ENCODE results near the gene RAMP2.

DNA sequence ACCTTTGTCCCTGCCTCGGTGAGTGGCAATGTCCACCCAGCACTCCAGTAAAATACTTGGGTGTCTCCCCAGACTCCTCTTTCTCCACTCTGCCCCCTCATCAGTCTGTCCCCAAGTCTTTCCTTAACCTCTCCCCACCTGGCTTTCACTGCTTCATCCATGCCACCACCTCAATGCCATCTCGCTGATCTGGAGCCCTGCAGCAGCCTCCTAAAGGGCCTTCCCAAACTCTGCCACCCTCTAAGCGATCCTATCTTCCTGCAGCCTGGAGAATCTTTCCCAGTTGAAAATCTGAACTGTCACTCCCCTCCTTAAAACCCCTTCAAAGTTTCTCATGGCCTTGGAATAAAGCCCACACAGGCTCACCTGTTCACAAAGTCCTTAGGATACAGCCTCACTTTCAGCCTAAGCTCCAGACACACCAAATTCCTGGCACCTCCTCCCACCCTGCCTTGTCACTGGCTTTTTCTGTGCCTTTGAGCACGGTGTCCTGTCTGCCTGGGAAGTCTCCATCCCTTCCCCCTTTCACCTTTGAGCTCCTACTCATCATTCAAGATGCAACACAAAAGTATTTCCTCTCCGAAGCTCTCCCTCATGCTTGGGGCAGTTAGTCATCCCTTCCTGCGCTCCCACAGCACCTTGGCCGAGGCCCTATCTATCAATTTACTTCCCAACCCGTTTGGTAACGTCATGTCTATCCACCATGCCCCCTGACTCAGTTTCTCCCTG lies 22.2 kb downstream of the RAMP2 start:
- TF ChIP-seq ZNF121 (CRISPR knock-in tag; IDR thresholded peaks at IDR 0.05) (no peak), ELF4 (CRISPR knock-in tag; IDR thresholded peaks at IDR 0.05; ENCODE audit: low read depth) (no peak), ZNF423 (CRISPR knock-in tag; IDR thresholded peaks at IDR 0.05) (no peak), SMAD3 (CRISPR knock-in tag; IDR thresholded peaks at IDR 0.05; ENCODE audit: borderline replicate concordance) (no peak), FOXP4 (CRISPR knock-in tag; IDR thresholded peaks at IDR 0.05) (no peak), AFF4 (CRISPR knock-in tag; IDR thresholded peaks at IDR 0.05; ENCODE audit: borderline replicate concordance) (no peak)
- TF ChIP-seq, protein P1, sequence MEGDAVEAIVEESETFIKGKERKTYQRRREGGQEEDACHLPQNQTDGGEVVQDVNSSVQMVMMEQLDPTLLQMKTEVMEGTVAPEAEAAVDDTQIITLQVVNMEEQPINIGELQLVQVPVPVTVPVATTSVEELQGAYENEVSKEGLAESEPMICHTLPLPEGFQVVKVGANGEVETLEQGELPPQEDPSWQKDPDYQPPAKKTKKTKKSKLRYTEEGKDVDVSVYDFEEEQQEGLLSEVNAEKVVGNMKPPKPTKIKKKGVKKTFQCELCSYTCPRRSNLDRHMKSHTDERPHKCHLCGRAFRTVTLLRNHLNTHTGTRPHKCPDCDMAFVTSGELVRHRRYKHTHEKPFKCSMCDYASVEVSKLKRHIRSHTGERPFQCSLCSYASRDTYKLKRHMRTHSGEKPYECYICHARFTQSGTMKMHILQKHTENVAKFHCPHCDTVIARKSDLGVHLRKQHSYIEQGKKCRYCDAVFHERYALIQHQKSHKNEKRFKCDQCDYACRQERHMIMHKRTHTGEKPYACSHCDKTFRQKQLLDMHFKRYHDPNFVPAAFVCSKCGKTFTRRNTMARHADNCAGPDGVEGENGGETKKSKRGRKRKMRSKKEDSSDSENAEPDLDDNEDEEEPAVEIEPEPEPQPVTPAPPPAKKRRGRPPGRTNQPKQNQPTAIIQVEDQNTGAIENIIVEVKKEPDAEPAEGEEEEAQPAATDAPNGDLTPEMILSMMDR (IDR thresholded peaks at IDR 0.05): no peak
- TF ChIP-seq, protein P2, sequence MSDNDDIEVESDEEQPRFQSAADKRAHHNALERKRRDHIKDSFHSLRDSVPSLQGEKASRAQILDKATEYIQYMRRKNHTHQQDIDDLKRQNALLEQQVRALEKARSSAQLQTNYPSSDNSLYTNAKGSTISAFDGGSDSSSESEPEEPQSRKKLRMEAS (CRISPR knock-in tag; IDR thresholded peaks at IDR 0.05): no peak
- TF ChIP-seq, protein P3, sequence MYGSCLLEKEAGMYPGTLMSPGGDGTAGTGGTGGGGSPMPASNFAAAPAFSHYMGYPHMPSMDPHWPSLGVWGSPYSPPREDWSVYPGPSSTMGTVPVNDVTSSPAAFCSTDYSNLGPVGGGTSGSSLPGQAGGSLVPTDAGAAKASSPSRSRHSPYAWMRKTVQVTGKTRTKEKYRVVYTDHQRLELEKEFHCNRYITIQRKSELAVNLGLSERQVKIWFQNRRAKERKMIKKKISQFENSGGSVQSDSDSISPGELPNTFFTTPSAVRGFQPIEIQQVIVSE (CRISPR knock-in tag; IDR thresholded peaks at IDR 0.05; ENCODE audit: borderline replicate concordance): no peak
